Nephron (organoid): ENCODE results near the gene RNF150.

Source experiments
- H3K27ac Mint-ChIP-seq, 3 experiments: 2 replicates each; pipeline ENCODE4 v1.8.0; 2020; ENCODE audit warnings: mixed read lengths in 3 of 3, mild to moderate bottlenecking in 2 of 3, moderate library complexity in 1 of 3
- H3K27me3 Mint-ChIP-seq: 2 replicates; pipeline ENCODE4 v1.8.0; 2021; ENCODE audit warnings: low read depth, mild to moderate bottlenecking, moderate library complexity, mixed read lengths
- H3K36me3 Mint-ChIP-seq: 2 replicates; pipeline ENCODE4 v1.8.0; 2020; ENCODE audit warnings: low read depth, mixed read lengths
- H3K4me1 Mint-ChIP-seq: 2 replicates; pipeline ENCODE4 v1.8.0; 2020; ENCODE audit warnings: mixed read lengths
- H3K4me3 Mint-ChIP-seq, 3 experiments: 2 replicates each; pipeline ENCODE4 v1.8.0; 2020; ENCODE audit warnings: mild to moderate bottlenecking in 3 of 3, mixed read lengths in 3 of 3, moderate library complexity in 2 of 3
- H3K9me3 Mint-ChIP-seq: 2 replicates; pipeline ENCODE4 v1.8.0; 2020; ENCODE audit warnings: mixed read lengths
- TF ChIP-seq, protein P1 (sequence below), 3 experiments: fragments of 200-600 bp; sonication (generic); IDR thresholded peaks; one replicate each; pipeline ENCODE4 v1.5.0; 2021; ENCODE audit warnings: antibody characterized with exemption in 3 of 3; ENCODE audit not compliant: unreplicated experiment in 3 of 3

RNF150 gene

GRCh38 chr4:141045848-141046247 is 87.4 kb downstream of the RNF150 start:
- no peak overlapping the region for H3K27ac Mint-ChIP-seq
- H3K4me1 Mint-ChIP-seq: peaks cover 5% of the 10 kb centered on the region
- TF ChIP-seq, protein P1, sequence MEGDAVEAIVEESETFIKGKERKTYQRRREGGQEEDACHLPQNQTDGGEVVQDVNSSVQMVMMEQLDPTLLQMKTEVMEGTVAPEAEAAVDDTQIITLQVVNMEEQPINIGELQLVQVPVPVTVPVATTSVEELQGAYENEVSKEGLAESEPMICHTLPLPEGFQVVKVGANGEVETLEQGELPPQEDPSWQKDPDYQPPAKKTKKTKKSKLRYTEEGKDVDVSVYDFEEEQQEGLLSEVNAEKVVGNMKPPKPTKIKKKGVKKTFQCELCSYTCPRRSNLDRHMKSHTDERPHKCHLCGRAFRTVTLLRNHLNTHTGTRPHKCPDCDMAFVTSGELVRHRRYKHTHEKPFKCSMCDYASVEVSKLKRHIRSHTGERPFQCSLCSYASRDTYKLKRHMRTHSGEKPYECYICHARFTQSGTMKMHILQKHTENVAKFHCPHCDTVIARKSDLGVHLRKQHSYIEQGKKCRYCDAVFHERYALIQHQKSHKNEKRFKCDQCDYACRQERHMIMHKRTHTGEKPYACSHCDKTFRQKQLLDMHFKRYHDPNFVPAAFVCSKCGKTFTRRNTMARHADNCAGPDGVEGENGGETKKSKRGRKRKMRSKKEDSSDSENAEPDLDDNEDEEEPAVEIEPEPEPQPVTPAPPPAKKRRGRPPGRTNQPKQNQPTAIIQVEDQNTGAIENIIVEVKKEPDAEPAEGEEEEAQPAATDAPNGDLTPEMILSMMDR (IDR thresholded peaks at IDR 0.05; ENCODE audit: unreplicated experiment in 3 of 3): no peak
- H3K4me3 Mint-ChIP-seq: no peak overlapping the region
- H3K9me3 Mint-ChIP-seq: peaks cover 13% of the 10 kb centered on the region
- H3K27me3 Mint-ChIP-seq: no peaks in the 10 kb centered on the region
- H3K36me3 Mint-ChIP-seq: peaks cover 21% of the 10 kb centered on the region

DNA sequence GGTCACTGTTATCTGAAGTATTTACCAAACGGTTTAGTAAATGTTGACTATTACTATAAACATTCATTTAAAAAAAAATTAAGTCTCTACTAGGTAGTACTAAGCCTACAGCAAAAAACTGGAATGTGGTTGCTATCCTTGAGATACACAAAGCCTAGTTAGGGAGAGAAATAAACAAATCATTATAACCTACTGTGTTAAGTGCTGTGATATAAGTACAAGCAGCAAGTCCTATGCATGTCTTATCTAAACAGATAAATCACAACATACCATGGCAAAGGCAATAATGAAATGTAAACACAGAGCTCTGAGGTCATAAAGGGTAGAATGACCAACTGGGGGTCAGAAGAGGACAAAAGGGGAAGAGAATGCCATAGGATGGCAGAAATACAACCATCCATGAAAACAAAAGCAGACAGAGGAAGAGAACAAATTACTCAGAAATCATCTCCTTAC is 92.2 kb downstream of the RNF150 start:
- Mint-ChIP-seq H3K4me1 (peaks cover 25% of the 10 kb centered on the region), H3K27ac (peak overlapping the region in 1 of 3 experiments; percentile 12), H3K9me3 (no peaks in the 10 kb centered on the region), H3K36me3 (no peaks in the 10 kb centered on the region), H3K27me3 (no peaks in the 10 kb centered on the region), H3K4me3 (no peak overlapping the region)
- TF ChIP-seq, protein P1 (IDR thresholded peaks at IDR 0.05; ENCODE audit: unreplicated experiment in 3 of 3): no peak

GRCh38 chr4:141039156-141039555 is 94.1 kb downstream of the RNF150 start:
- Mint-ChIP-seq H3K27me3 (no peaks in the 10 kb centered on the region), H3K36me3 (peaks cover 5% of the 10 kb centered on the region), H3K4me3 (no peak overlapping the region), H3K27ac (no peak overlapping the region), H3K4me1 (peaks cover 29% of the 10 kb centered on the region), H3K9me3 (peaks cover 4% of the 10 kb centered on the region)
- TF ChIP-seq, protein P1 (IDR thresholded peaks at IDR 0.05; ENCODE audit: unreplicated experiment in 3 of 3): no peak

GRCh38 chr4:141038428-141038827 is 94.8 kb downstream of the RNF150 start:
- no peak overlapping the region for H3K4me3 Mint-ChIP-seq
- no peak overlapping the region for H3K27ac Mint-ChIP-seq
- H3K4me1 Mint-ChIP-seq: peaks cover 29% of the 10 kb centered on the region
- H3K36me3 Mint-ChIP-seq: peaks cover 10% of the 10 kb centered on the region
- H3K27me3 Mint-ChIP-seq: no peaks in the 10 kb centered on the region
- peaks cover 9% of the 10 kb centered on the region for H3K9me3 Mint-ChIP-seq
- TF ChIP-seq, protein P1 (IDR thresholded peaks at IDR 0.05; ENCODE audit: unreplicated experiment in 3 of 3): no peak

- Mint-ChIP-seq H3K27me3 (no peaks in the 10 kb centered on the region), H3K36me3 (peaks cover 16% of the 10 kb centered on the region), H3K27ac (peak overlapping the region; percentile 20 to 38 (median 28)), H3K4me3 (no peak overlapping the region), H3K4me1 (peaks cover 29% of the 10 kb centered on the region), H3K9me3 (peaks cover 13% of the 10 kb centered on the region)
- TF ChIP-seq, protein P1 (IDR thresholded peaks at IDR 0.05; ENCODE audit: unreplicated experiment in 3 of 3): no peak
These were observed 95.8 kb downstream of the RNF150 start for GRCh38 chr4:141037446-141037845.

GRCh38 chr4:141036786-141037185 is 96.5 kb downstream of the RNF150 start:
- TF ChIP-seq, protein P1 (IDR thresholded peaks at IDR 0.05; ENCODE audit: unreplicated experiment in 3 of 3): no peak

More at GRCh38 chr4:141036786-141037185, 96.5 kb downstream of the RNF150 start:
- Mint-ChIP-seq H3K27ac (peak overlapping the region; percentile 26 to 47 (median 46)), H3K4me1 (peaks cover 29% of the 10 kb centered on the region), H3K27me3 (no peaks in the 10 kb centered on the region), H3K36me3 (peaks cover 21% of the 10 kb centered on the region), H3K9me3 (peaks cover 16% of the 10 kb centered on the region), H3K4me3 (no peak overlapping the region)
